Activated T-helper 1 cell treated with anti-CD3 and anti-CD28 coated beads, Interleukin-12 subunit alpha, Interleukin-12 subunit beta, Interleukin-2, Interleukin-4 antibody, amounts not matched to agents 30 ng/mL and 10 ng/mL and 1 ng/mL, durations not matched to agents 14 hours and 24 hours and 36 hours (primary cell): ENCODE results near the gene TNS4. TPM values are rescaled to one million over a fixed set of nuclear protein-coding genes. Genes with fewer than 3 reads are reported as not detected.

Experiments used
- DNase-seq: peaks from one replicate; pipeline ENCODE4 v3.0.0; 2021; ENCODE audit warnings: low spot score
- H3K27ac Mint-ChIP-seq: one replicate; pipeline ENCODE4 v1.8.0; 2021; ENCODE audit warnings: mild to moderate bottlenecking, mixed read lengths
- H3K27me3 Mint-ChIP-seq: one replicate; pipeline ENCODE4 v1.8.0; 2022; ENCODE audit warnings: mild to moderate bottlenecking, moderate library complexity, mixed read lengths; ENCODE audit not compliant: insufficient read depth
- H3K36me3 Mint-ChIP-seq: one replicate; pipeline ENCODE4 v1.8.0; 2021; ENCODE audit warnings: low read depth, mixed read lengths
- H3K4me1 Mint-ChIP-seq: one replicate; pipeline ENCODE4 v1.8.0; 2021; ENCODE audit warnings: low read depth, mixed read lengths
- H3K4me3 Mint-ChIP-seq: one replicate; pipeline ENCODE4 v1.8.0; 2021; ENCODE audit warnings: mild to moderate bottlenecking, moderate library complexity, mixed read lengths
- H3K9me3 Mint-ChIP-seq: one replicate; pipeline ENCODE4 v1.8.0; 2021; ENCODE audit warnings: mixed read lengths
- intact Hi-C: fragments of 100-400 bp; cut with micrococcal nuclease; formaldehyde crosslinking; loops from one replicate; pipeline ENCODE4 v1.15.1; 2024
- total RNA-seq: library from RNA; stranded (reverse); gene quantifications from 2 replicates; pipeline ENCODE4 v1.2.3, GENCODE V29; 2022

TNS4 gene
- total RNA-seq, 1 donor from 2014 or later, result 14.5 TPM

DNA sequence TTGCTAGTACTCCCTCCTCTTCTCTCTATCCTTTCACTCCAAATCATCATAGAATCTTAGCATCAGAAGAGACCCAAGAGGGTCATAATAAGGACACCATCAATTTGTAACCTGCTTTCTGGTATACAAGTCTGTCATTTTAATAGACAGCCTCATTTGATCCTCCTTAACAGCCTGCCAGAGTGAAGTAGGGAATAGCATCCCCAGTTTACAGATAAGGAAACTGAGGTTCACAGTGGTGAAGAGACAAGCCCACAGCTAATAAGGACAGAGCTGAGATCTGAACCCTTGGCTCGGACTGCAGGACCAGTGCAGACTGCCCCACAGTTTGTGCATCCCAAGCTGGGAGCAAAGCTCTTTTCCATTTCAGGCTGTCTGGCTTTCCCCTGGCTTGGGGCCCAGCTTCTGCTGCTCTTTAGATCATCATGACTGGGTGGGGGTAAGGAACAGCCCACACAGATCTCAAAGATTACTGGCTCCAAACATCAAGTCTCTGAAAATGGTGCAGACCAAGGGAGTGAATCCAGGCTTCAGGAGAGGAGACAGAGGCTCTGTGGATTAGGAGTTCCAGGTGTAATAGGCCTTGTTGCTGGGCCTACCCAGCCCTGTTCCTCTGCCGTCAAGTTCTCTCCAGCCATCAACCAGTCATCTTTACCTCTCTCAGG lies 68.4 kb downstream of the TNS4 start:
- peaks cover 4% of the 10 kb centered on the region for H3K36me3 Mint-ChIP-seq
- peaks cover 37% of the 10 kb centered on the region for H3K27me3 Mint-ChIP-seq
- peaks cover 21% of the 10 kb centered on the region for H3K4me1 Mint-ChIP-seq
- H3K9me3 Mint-ChIP-seq, result no peaks in the 10 kb centered on the region
- intact Hi-C loops, result loop anchor here (2.0 kb wide), 1 partner anchor 16 kb away; the partner anchor contains the start of gene TOP2A
- peak overlapping the region; percentile 3 for H3K27ac Mint-ChIP-seq
- H3K4me3 Mint-ChIP-seq, result no peak overlapping the region
- DNase-seq, result no peak

DNA sequence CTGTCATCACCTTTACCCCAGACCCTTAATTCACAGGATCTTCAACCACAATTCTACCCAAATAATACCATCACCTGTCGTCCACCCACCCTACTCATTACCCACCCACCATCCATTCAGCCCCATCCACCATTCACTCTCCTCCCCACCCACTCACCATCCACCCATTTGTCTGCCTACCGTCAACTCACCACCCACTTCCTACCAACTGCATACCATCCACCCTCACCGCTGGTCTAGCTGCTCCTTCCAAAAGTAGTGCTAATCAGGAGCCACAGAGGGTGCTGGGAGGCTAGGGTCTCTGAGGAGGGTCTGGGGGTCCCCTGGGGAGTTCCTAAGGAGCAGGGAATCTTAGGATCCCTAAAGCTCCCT lies 70.2 kb downstream of the TNS4 start:
- intact Hi-C loops, result no loop called here
- DNase-seq, result no peak
- peaks cover 40% of the 10 kb centered on the region for H3K27me3 Mint-ChIP-seq
- no peak overlapping the region for H3K27ac Mint-ChIP-seq
- no peaks in the 10 kb centered on the region for H3K9me3 Mint-ChIP-seq
- peaks cover 5% of the 10 kb centered on the region for H3K36me3 Mint-ChIP-seq
- H3K4me1 Mint-ChIP-seq, result peaks cover 39% of the 10 kb centered on the region
- no peak overlapping the region for H3K4me3 Mint-ChIP-seq

DNA sequence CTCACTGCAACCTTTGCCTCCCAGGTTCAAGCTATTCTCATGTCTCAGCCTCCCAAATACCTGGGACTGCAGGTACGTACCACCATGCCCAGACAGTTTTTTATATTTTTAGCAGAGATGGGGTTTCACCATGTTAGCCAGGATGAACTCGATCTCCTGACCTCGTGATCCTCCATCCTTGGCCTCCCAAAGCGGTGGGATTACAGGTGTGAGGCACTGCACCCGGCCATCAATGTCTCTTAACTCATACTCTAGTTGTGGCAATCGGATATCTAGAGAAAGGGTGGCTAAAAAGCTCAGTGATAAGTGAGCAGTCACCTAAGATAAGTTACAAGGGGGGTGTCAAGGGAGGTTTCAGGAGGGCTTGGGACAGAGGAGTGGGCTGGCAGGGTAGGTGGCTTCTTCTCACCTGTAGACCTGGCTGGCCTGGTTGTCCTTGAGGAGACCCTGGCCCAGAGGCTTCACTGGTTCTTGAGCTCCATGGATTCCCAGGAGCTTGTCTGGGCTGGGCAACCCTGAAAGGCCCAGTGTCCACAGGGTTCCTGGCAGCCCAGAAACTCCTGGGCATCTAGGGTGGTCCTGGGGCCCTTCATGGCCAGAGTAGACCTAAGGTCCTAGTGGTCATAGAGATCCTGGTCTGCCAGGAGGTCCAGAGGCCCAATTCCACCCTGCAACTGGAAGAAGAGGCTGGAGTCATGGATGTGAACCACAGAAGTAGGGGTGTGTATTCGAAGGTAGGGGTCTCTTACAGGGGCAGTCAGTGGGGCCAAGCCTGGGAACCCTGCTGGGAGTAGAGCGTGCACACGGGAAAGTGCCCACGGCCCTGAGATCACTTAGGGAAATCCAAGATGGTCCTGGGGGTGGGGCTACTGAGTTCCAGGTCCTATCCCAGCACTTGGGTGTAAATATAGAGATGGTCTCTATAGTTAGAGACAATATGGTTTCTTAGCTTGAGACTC lies 70.9 kb downstream of the TNS4 start:
- Mint-ChIP-seq H3K27me3 (peaks cover 37% of the 10 kb centered on the region), H3K9me3 (no peaks in the 10 kb centered on the region), H3K36me3 (peaks cover 5% of the 10 kb centered on the region), H3K27ac (no peak overlapping the region), H3K4me1 (peaks cover 46% of the 10 kb centered on the region), H3K4me3 (no peak overlapping the region)
- intact Hi-C loops, result no loop called here
- DNase-seq, result no peak

DNA sequence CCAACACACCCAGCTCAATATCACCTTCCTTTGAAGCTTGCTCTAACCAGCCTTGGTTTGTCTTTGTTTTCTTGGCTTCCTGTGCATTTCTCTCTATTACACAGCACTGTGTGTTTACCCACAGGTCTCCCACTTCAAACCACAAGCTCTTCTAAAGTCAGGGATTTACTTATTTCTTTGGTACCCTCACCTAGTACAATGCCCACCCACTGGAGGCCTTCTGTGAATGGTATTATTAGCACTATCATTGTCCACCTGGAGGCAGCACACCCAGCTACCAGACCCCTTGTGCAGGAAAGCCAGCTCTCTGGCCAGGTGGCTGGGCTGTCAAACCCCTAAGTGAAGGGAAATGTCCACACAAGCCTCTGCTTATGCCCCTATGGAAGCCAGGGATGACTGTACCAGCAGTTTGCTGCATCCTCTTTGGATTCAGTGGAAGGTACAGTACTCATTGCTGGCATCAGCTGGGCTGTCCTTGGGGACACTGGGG lies 74.4 kb downstream of the TNS4 start:
- Mint-ChIP-seq H3K9me3 (no peaks in the 10 kb centered on the region), H3K27ac (peak overlapping the region; percentile 14), H3K27me3 (peaks cover 37% of the 10 kb centered on the region), H3K36me3 (peaks cover 5% of the 10 kb centered on the region), H3K4me1 (peaks cover 35% of the 10 kb centered on the region), H3K4me3 (peak overlapping the region; percentile 12)
- no peak for DNase-seq
- intact Hi-C loops, result loop anchor here (1.0 to 5.0 kb wide), 4 partner anchors 9 to 110 kb away; no protein-coding TSS in a partner anchor

Other genes starting within 250 kb of the TNS4 start
- gene CDC6, start 213.7 kb downstream of the TNS4 start, total RNA-seq, result 130 and 135 TPM in 2 replicates
- gene RARA, start 192.4 kb downstream of the TNS4 start, total RNA-seq, result 19.3 and 19.9 TPM in 2 replicates
- gene GJD3, start 136.9 kb downstream of the TNS4 start, total RNA-seq, result 0.44 and 0.56 TPM in 2 replicates
- 161 and 174 TPM in 2 replicates for gene TOP2A, start 83.7 kb downstream of the TNS4 start, total RNA-seq
- gene IGFBP4, start 58.2 kb downstream of the TNS4 start, total RNA-seq, result 83.9 and 84.3 TPM in 2 replicates
- 165 and 166 TPM in 2 replicates for gene CCR7, start 63.8 kb upstream of the TNS4 start, total RNA-seq
- gene SMARCE1, start 146.2 kb upstream of the TNS4 start, total RNA-seq, result 125 and 132 TPM in 2 replicates
- gene KRT222, start 163.6 kb upstream of the TNS4 start, total RNA-seq, result not detected in 2 replicates
- not detected in 2 replicates for gene KRT24, start 202.1 kb upstream of the TNS4 start, total RNA-seq